Psoas muscle (tissue), 8 donors: ENCODE measurements around the gene PTGR3. TPM values are rescaled to one million over a fixed set of nuclear protein-coding genes. Genes with fewer than 3 reads are reported as not detected.

ENCODE experiments used
- ATAC-seq, 4 donors: fragments of 200-7000 bp; cut with Tn5 transposase; one replicate each; pipeline ENCODE4 v1.9.1; 2020; ENCODE audit warnings: moderate library complexity in 3 of 4, mild to moderate bottlenecking in 2 of 4
- DNase-seq, 2 donors: peaks; one replicate each; pipeline ENCODE4 v3.0.0-alpha.2; 2020
- H3K27ac ChIP-seq: fragments of 200-600 bp; one replicate; pipeline ENCODE4 v1.8.0; 2022
- H3K27me3 ChIP-seq, 3 donors: fragments of 200-600 bp in 1 of 3; one replicate each; pipeline versions ENCODE4 v1.6.1 to v1.8.0; 2013 to 2022; ENCODE audit warnings: low read length in 2 of 3, mild to moderate bottlenecking in 2 of 3, moderate library complexity in 1 of 3; ENCODE audit not compliant: insufficient read depth in 3 of 3
- H3K36me3 ChIP-seq, 2 donors: fragments of 200-600 bp in 1 of 2; one replicate each; pipeline versions ENCODE4 v1.6.1 to v1.8.0; 2013 to 2022; ENCODE audit warnings: low read depth in 1 of 2, mild to moderate bottlenecking in 1 of 2, moderate library complexity in 1 of 2; ENCODE audit not compliant: insufficient read depth in 1 of 2
- H3K4me1 ChIP-seq: fragments of 200-600 bp; one replicate; pipeline ENCODE4 v1.8.0; 2022
- H3K4me3 ChIP-seq: fragments of 200-600 bp; one replicate; pipeline ENCODE4 v1.8.0; 2022; ENCODE audit warnings: mild to moderate bottlenecking
- H3K9me3 ChIP-seq: fragments of 200-600 bp; one replicate; pipeline ENCODE4 v1.8.0; 2022
- CTCF ChIP-seq: fragments of 200-600 bp; IDR thresholded peaks from one replicate; pipeline ENCODE4 v1.8.0; 2022; ENCODE audit warnings: antibody characterized with exemption
- WGBS, 3 donors: extraction: QIAGEN DNeasy Blood & Tissue Kit; methylation state at CpG; one replicate each; pipeline versions ENCODE4 v1.1.6 to v1.1.7; 2013; 5-methylcytosine and 5-hydroxymethylcytosine counted together
- intact Hi-C, 2 donors: fragments of 100-400 bp; cut with DNase I; formaldehyde crosslinking; loops; one replicate each; pipeline versions ENCODE4 v1.11.0 to v1.14.2; 2022
- polyA plus RNA-seq, 3 donors: library from polyadenylated mRNA; stranded (reverse); fragments of 200-250 nt; gene quantifications; one replicate each; pipeline ENCODE4 v1.2.3, GENCODE V29; 2013
- total RNA-seq, 4 donors: library from RNA; stranded (reverse); fragmentation: NEBNext Ultra II Directional in 2 of 4; extraction: Animal tissue kit (Norgen Biotek cat#: 25700) in 2 of 4; gene quantifications; one replicate each; pipeline versions ENCODE4 v1.2.1 to v1.2.4, GENCODE V29; 2021 to 2023
- donor health status: healthy with polysubstance abuse.
- donor health status: DM: no; HTN: no; CAD: no; lungs with moderate emphysema.
- donor health status: Bipolar disorder and iron deficiency.
- donor health status: healthy.
- donor health status: DM: yes; HTN: yes; CAD: no.
- donor health status: DM: no; HTN: no; CAD: no.
- donor health status: DM: no; HTN: no; CAD: no.
- donor health status: DM: yes; HTN: yes; CAD: no.

Gene PTGR3
- total and polyA plus RNA-seq, 7 donors, result 20.6 to 66.4 (median 31.7) TPM

- DNase-seq (no peak), ATAC-seq (no peak)
- intact Hi-C loops, result no loop called here
- Histone ChIP-seq H3K4me3 (no peak overlapping the region), H3K27me3 (no peaks in the 10 kb centered on the region), H3K27ac (no peak overlapping the region), H3K9me3 (no peaks in the 10 kb centered on the region), H3K4me1 (peaks cover 74% of the 10 kb centered on the region), H3K36me3 (no peaks in the 10 kb centered on the region)
- WGBS, 3 donors, result 74 to 81% (median 79%) methylated on average over 7 of the region's 7 CpGs
- no peak for TF ChIP-seq CTCF
Observed at GRCh38 chr18:75221897-75222296, 13.0 kb upstream of the PTGR3 start.

- 20 to 75% (median 24%) methylated on average over 1 of the region's 1 CpG for WGBS, 3 donors
- Histone ChIP-seq H3K36me3 (no peaks in the 10 kb centered on the region), H3K9me3 (no peaks in the 10 kb centered on the region), H3K4me1 (peaks cover 75% of the 10 kb centered on the region), H3K27me3 (no peaks in the 10 kb centered on the region), H3K4me3 (no peak overlapping the region), H3K27ac (no peak overlapping the region)
- ATAC-seq (peak in 2 of 4 donors; percentile 28 to 29), DNase-seq (no peak)
- intact Hi-C loops, result no loop called here
- TF ChIP-seq CTCF, result no peak
Observed at GRCh38 chr18:75221397-75221796, 12.5 kb upstream of the PTGR3 start.

GRCh38 chr18:75220551-75221355, 11.8 kb upstream of the PTGR3 start:
- Histone ChIP-seq H3K27ac (no peak overlapping the region), H3K27me3 (no peaks in the 10 kb centered on the region), H3K9me3 (no peaks in the 10 kb centered on the region), H3K36me3 (no peaks in the 10 kb centered on the region), H3K4me3 (no peak overlapping the region), H3K4me1 (peaks cover 81% of the 10 kb centered on the region)
- no peak for TF ChIP-seq CTCF
- DNase-seq (no peak), ATAC-seq (peak in 1 of 4 donors; percentile 44)
- 29 to 64% (median 41%) methylated on average over 12 of the region's 12 CpGs for WGBS, 3 donors
- intact Hi-C loops, result no loop called here

- Histone ChIP-seq H3K36me3 (no peaks in the 10 kb centered on the region), H3K4me3 (no peak overlapping the region), H3K27ac (no peak overlapping the region), H3K9me3 (no peaks in the 10 kb centered on the region), H3K4me1 (peaks cover 90% of the 10 kb centered on the region), H3K27me3 (no peaks in the 10 kb centered on the region)
- no peak for ATAC-seq
- TF ChIP-seq CTCF, result no peak
- WGBS, 3 donors, result 78 to 89% (median 84%) methylated on average over 11 of the region's 11 CpGs
- intact Hi-C loops, result no loop called here
- DNase-seq, result no peak
Observed at GRCh38 chr18:75219745-75220375, 10.9 kb upstream of the PTGR3 start.
